Measurements from ENCODE around the gene KRTAP1-4. TPM values are rescaled to one million over a fixed set of nuclear protein-coding genes. Genes with fewer than 3 reads are reported as not detected.

The KRTAP1-4 gene
- total and polyA plus RNA-seq, 2 of the 4 experiments (the other 2 are of a cell fraction): not detected

- ChIA-PET CTCF (no interaction called here), POLR2A (ENCODE audit: unreplicated experiment) (no interaction called here)
- Histone ChIP-seq H3K4ac (ENCODE audit: low read depth, low read length) (no peak overlapping the region), H2BK20ac (ENCODE audit: low read depth, low read length) (no peak overlapping the region), H3K27ac (ENCODE audit: insufficient read depth, low read length) (no peak overlapping the region), H3K4me2 (ENCODE audit: low read depth, low read length) (no peak overlapping the region), H4K91ac (ENCODE audit: insufficient read depth, low read depth, low read length) (no peak overlapping the region), H3K9me1 (ENCODE audit: insufficient read depth, low read length) (0 out of 2 replicates have a peak, but pooled peaks cover 2% of the 10 kb centered on the region), H3K79me1 (ENCODE audit: low read depth in 1 of 2, low read length in 2 of 2) (no peaks in the 10 kb centered on the region), H4K8ac (ENCODE audit: low read depth in 2 of 2, low read length in 2 of 2) (no peak overlapping the region), H4K5ac (ENCODE audit: low read depth, low read length) (no peak overlapping the region), H2AK9ac (replicated peaks; ENCODE audit: low read depth, low read length, poor library complexity) (no peak overlapping the region), H3K9me3 (ENCODE audit: control insufficient read depth, insufficient read depth, low read length) (no peaks in the 10 kb centered on the region), H3K4me3 (ENCODE audit: insufficient read depth, low read depth, low read length) (no peak overlapping the region), H3K23ac (ENCODE audit: low read depth, low read length) (no peak overlapping the region), H3K14ac (replicated peaks; ENCODE audit: low read depth, low read length) (no peak overlapping the region), H2BK5ac (ENCODE audit: low read depth, low read length, poor library complexity, severe bottlenecking) (no peak overlapping the region), H4K20me1 (ENCODE audit: insufficient read depth, low read length) (no peaks in the 10 kb centered on the region), H3K36me3 (ENCODE audit: control insufficient read depth, insufficient read depth, low read length) (no peaks in the 10 kb centered on the region), H3K4me1 (ENCODE audit: control insufficient read depth, insufficient read depth, low read length) (peaks cover 2% of the 10 kb centered on the region; the same call in 1 of the 2 replicates), H2BK15ac (ENCODE audit: low read depth, low read length) (no peak overlapping the region), H2AK5ac (ENCODE audit: low read depth, low read length) (no peak overlapping the region), H3K9ac (ENCODE audit: low read depth, low read length) (no peak overlapping the region), H3K56ac (ENCODE audit: extremely low read depth, insufficient read depth, low read length) (no peak overlapping the region), H3K18ac (ENCODE audit: low read depth, low read length) (no peak overlapping the region), H2AFZ (replicated peaks; ENCODE audit: low read length, poor library complexity) (no peak overlapping the region), H3K27me3 (ENCODE audit: control insufficient read depth, insufficient read depth, low read length) (no peaks in the 10 kb centered on the region), H2BK120ac (ENCODE audit: low read depth, low read length) (no peak overlapping the region)
- DNase-seq (no peak), ATAC-seq (ENCODE audit: low read depth) (no peak)
- no CpG with 5 or more reads among the region's 2 CpGs for WGBS, 2 experiments (ENCODE audit: extremely low coverage in 2 of 2, insufficient read length in 1 of 2)
- intact Hi-C loops (cut with micrococcal nuclease) (no loop called here), in situ Hi-C loops (cut with MboI; ENCODE audit: low sequenced_read_pairs) (no loop called here), dilution Hi-C loops (cut with HindIII; ENCODE audit: low sequenced_read_pairs, unreplicated experiment) (no loop called here)
- BruUV-seq (replicated peaks): no TSS peak
- TF ChIP-seq NFE2L2 (IDR thresholded peaks at IDR 0.05; ENCODE audit: low read depth, low read length): no peak
- TF ChIP-seq SMC3 (IDR thresholded peaks at IDR 0.05; ENCODE audit: low read depth, low read length): no peak
- no peak for TF ChIP-seq RFX5 (IDR thresholded peaks at IDR 0.05; ENCODE audit: low read depth, low read length)
- no peak for TF ChIP-seq MAZ (IDR thresholded peaks at IDR 0.05; ENCODE audit: borderline replicate concordance, low read depth, low read length)
- TF ChIP-seq RCOR1 (IDR thresholded peaks at IDR 0.05; ENCODE audit: insufficient replicate concordance, low read length): no peak
- no peak for TF ChIP-seq MXI1 (IDR thresholded peaks at IDR 0.05; ENCODE audit: borderline replicate concordance, low read depth, low read length)
- no peak for TF ChIP-seq FOS (IDR thresholded peaks at IDR 0.05; ENCODE audit: low read depth, low read length)
- no peak for TF ChIP-seq RAD21 (IDR thresholded peaks at IDR 0.05; ENCODE audit: low read length)
- TF ChIP-seq, protein P1, sequence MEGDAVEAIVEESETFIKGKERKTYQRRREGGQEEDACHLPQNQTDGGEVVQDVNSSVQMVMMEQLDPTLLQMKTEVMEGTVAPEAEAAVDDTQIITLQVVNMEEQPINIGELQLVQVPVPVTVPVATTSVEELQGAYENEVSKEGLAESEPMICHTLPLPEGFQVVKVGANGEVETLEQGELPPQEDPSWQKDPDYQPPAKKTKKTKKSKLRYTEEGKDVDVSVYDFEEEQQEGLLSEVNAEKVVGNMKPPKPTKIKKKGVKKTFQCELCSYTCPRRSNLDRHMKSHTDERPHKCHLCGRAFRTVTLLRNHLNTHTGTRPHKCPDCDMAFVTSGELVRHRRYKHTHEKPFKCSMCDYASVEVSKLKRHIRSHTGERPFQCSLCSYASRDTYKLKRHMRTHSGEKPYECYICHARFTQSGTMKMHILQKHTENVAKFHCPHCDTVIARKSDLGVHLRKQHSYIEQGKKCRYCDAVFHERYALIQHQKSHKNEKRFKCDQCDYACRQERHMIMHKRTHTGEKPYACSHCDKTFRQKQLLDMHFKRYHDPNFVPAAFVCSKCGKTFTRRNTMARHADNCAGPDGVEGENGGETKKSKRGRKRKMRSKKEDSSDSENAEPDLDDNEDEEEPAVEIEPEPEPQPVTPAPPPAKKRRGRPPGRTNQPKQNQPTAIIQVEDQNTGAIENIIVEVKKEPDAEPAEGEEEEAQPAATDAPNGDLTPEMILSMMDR (conservative IDR thresholded peaks at IDR 0.05; ENCODE audit: low read depth, low read length): no peak
- no peak for TF ChIP-seq CHD1 (IDR thresholded peaks at IDR 0.05; ENCODE audit: low read depth, low read length)
- no peak for TF ChIP-seq MAFK (IDR thresholded peaks at IDR 0.05; ENCODE audit: low read depth, low read length)
- no peak for TF ChIP-seq POLR2A (IDR thresholded peaks at IDR 0.05; ENCODE audit: low read depth, low read length)
- TF ChIP-seq, protein P2, sequence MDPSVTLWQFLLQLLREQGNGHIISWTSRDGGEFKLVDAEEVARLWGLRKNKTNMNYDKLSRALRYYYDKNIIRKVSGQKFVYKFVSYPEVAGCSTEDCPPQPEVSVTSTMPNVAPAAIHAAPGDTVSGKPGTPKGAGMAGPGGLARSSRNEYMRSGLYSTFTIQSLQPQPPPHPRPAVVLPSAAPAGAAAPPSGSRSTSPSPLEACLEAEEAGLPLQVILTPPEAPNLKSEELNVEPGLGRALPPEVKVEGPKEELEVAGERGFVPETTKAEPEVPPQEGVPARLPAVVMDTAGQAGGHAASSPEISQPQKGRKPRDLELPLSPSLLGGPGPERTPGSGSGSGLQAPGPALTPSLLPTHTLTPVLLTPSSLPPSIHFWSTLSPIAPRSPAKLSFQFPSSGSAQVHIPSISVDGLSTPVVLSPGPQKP (IDR thresholded peaks at IDR 0.05; ENCODE audit: borderline replicate concordance, low read depth, low read length): no peak
- TF ChIP-seq USF2 (IDR thresholded peaks at IDR 0.05; ENCODE audit: low read depth, low read length): no peak
These were observed 7.9 kb upstream of the KRTAP1-4 start for GRCh38 chr17:41037853-41038350.

Data from IMR-90 (cell line).